ENCODE results near the gene AEBP1. TPM values are rescaled to one million over a fixed set of nuclear protein-coding genes. Genes with fewer than 3 reads are reported as not detected.

Gene AEBP1
- polyA plus RNA-seq, 3 donors: 65.2 to 81.4 (median 69.2) TPM

- no peak for DNase-seq
Measured at GRCh38 chr7:44101966-44102845, 1.9 kb upstream of the AEBP1 start.

- no peak for DNase-seq
Measured at GRCh38 chr7:44102846-44103565, 1.1 kb upstream of the AEBP1 start.

- no peak for DNase-seq
Measured at GRCh38 chr7:44103566-44103922, 601 bp upstream of the AEBP1 start.

- DNase-seq: no peak
Measured at GRCh38 chr7:44104860-44105771, 971 bp downstream of the AEBP1 start.

- DNase-seq: no peak
Measured at GRCh38 chr7:44105832-44106231, 1.7 kb downstream of the AEBP1 start.

DNA sequence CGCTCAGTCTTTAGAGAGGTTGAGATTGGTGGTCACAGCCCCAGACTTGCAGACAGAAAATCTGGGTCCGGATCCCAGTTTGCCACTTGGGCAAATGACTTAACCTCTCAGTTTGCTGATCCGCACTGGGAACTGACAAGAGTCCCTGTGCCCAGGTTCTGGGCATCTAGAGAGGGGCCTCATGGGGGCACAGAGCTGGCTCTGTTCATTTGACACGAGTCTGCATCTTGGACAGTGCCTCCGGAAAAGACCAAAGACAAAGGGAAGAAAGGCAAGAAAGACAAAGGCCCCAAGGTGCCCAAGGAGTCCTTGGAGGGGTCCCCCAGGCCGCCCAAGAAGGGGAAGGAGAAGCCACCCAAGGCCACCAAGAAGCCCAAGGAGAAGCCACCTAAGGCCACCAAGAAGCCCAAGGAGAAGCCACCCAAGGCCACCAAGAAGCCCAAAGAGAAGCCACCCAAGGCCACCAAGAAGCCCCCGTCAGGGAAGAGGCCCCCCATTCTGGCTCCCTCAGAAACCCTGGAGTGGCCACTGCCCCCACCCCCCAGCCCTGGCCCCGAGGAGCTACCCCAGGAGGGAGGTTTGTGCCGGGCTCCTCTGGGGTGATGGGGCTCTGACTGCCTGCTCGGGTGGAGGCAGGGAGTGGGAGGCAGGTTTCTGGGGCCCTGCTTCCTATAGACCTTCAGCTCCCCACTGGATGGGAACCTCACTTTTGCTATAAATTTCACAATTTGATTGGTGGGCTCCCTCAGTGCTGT, 2.3 kb downstream of the AEBP1 start:
- DNase-seq: no peak

GRCh38 chr7:44107116-44107960, 3.2 kb downstream of the AEBP1 start:
- no peak for DNase-seq

- no peak for DNase-seq
Measured at GRCh38 chr7:44107961-44108767, 4.0 kb downstream of the AEBP1 start.

DNA sequence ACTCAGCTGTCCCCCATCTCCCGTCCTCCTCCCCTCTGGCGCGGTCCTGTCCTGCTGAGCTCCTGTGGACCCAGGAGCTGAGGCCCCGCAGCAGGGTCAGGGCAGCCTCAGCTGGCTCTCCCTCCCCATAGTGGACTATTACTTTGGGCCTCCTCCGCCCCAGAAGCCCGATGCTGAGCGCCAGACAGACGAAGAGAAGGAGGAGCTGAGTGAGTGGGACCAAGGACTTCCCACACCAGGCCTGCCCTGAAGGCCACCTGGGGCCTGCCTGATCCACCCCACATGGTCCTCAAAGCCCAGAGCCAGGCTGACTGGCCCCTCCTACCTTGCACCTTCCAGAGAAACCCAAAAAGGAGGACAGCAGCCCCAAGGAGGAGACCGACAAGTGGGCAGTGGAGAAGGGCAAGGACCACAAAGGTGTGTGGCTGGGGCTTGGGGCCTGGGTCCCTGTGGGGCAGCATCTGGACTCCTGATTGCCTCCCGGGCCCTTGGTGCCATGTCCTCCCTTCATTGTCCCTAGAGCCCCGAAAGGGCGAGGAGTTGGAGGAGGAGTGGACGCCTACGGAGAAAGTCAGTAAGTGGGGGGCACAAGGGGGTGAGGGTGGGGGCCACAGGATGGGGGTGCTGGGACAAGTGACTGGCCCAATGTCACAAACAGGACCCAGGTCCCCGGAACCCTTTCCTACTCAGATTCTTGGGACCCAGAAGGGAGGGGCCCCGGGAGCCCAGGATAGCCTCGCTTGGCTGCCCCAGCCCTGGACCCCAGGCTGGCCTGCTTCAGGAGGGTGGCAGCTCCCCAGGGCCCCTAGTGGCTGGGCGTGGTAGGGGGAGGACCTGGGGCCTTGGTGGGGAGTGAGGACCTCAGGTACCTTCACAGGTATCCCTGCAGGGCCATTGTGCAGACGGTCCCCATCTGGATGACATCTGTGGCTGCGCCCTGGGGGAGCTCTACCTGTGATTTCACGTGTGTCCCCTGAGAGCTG, 4.9 kb downstream of the AEBP1 start:
- DNase-seq: no peak

- no peak for DNase-seq
Measured at GRCh38 chr7:44109991-44110390, 5.8 kb downstream of the AEBP1 start.

- DNase-seq: no peak
Measured at GRCh38 chr7:44110719-44111635, 6.8 kb downstream of the AEBP1 start.

DNA sequence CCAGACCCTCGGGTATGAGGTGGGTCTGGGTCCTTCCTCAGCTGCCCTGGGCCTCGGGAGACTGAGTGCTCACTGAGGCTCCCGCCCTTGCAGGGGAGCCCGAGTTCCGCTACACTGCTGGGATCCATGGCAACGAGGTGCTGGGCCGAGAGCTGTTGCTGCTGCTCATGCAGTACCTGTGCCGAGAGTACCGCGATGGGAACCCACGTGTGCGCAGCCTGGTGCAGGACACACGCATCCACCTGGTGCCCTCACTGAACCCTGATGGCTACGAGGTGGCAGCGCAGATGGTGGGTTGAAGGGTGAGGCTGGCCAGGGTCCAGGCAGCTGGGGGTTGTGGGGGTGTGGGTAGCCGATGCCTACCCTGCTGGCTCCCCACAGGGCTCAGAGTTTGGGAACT, 7.6 kb downstream of the AEBP1 start:
- no peak for DNase-seq

GRCh38 chr7:44112231-44112996, 8.3 kb downstream of the AEBP1 start:
- no peak for DNase-seq

DNA sequence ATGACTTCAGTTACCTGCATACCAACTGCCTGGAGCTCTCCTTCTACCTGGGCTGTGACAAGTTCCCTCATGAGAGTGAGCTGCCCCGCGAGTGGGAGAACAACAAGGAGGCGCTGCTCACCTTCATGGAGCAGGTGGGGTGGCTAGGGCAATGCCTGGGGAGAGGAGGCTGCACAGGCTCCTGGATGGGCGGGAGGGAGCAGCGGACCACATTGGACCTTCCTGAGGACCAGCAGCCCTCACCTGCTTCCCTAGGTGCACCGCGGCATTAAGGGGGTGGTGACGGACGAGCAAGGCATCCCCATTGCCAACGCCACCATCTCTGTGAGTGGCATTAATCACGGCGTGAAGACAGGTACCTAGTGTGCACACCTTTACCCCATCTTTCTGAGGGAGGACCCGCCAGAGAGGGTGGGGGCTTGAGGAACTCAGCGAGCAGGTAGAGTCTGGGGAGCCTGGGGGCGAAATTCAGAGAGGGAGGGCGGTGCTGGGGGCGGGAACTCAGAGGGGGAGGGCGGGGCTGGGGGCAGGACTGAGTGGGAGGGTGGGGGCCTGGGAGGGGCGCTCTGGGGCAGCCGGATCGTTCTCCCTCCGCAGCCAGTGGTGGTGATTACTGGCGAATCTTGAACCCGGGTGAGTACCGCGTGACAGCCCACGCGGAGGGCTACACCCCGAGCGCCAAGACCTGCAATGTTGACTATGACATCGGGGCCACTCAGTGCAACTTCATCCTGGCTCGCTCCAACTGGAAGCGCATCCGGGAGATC, 9.0 kb downstream of the AEBP1 start:
- no peak for DNase-seq

- no peak for DNase-seq
Measured at GRCh38 chr7:44113764-44114354, 9.7 kb downstream of the AEBP1 start.
